Brain microvascular endothelial cell (primary cell): ENCODE results near the gene TEPSIN.
A peak's percentile ranks its signal among the peaks of the same experiment; 100 is the strongest.

Experiments
- DNase-seq: peaks from one replicate; pipeline ENCODE4 v3.0.0-alpha.2; 2020
- H3K27ac ChIP-seq: fragments of 250-450 bp; sonication (Bioruptor Pico); 2 replicates; pipeline ENCODE4 v1.5.1; 2020; ENCODE audit warnings: mild to moderate bottlenecking, moderate library complexity
- H3K27me3 ChIP-seq: fragments of 250-450 bp; sonication (Bioruptor Pico); replicated peaks from 2 replicates; pipeline ENCODE4 v1.5.1; 2020; ENCODE audit warnings: mild to moderate bottlenecking
- H3K36me3 ChIP-seq: fragments of 250-450 bp; sonication (Bioruptor Pico); replicated peaks from 2 replicates; pipeline ENCODE4 v1.5.1; 2020; ENCODE audit warnings: mild to moderate bottlenecking
- H3K4me3 ChIP-seq: 2 replicates; pipeline ENCODE4 v1.5.1; 2011; ENCODE audit warnings: low read depth, mild to moderate bottlenecking, control low read depth, low read length, moderate library complexity
- CTCF ChIP-seq: IDR thresholded peaks from 2 replicates; pipeline ENCODE4 v1.5.1; 2011; ENCODE audit warnings: low read depth, mild to moderate bottlenecking, moderate library complexity, low read length, control low read depth, inconsistent platforms; ENCODE audit errors: missing control alignments
- in situ Hi-C: cut with HindIII; loops from 2 replicates; pipeline ENCODE4 v1.10.0; 2017; ENCODE audit warnings: low sequenced_read_pairs, low pct_ligation_motif_present

TEPSIN gene

GRCh38 chr17:81239714-81240555 is 1.1 kb upstream of the TEPSIN start:
- Histone ChIP-seq H3K27ac (peak overlapping the region; percentile 49), H3K4me3 (peak overlapping the region; percentile 86), H3K36me3 (peaks cover 5% of the 10 kb centered on the region), H3K27me3 (no peaks in the 10 kb centered on the region)
- in situ Hi-C loops: no loop called here
- TF ChIP-seq CTCF: no peak
- no peak for DNase-seq

DNA sequence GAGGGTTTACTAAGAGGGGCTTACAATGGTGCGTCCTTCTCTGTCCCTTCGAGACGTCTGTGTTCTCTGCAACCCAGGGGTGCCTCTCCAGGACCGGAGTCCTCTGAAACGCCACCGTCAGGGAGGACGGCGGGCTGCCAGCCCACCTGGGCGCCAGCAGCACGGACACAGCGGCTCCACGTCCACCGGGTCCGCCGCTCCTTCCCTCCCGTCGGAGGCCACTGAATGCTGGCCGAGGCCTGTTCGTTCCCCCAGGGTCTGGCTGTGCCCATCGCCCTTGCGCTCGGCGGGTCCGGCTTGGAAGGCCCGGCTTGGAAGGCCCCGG is 403 bp downstream of the TEPSIN start:
- TF ChIP-seq CTCF: no peak
- no peak for DNase-seq
- in situ Hi-C loops: no loop called here
- H3K27me3 ChIP-seq: no peaks in the 10 kb centered on the region
- peak overlapping the region; percentile 69 for H3K27ac ChIP-seq
- H3K4me3 ChIP-seq: peak overlapping the region; percentile 86
- H3K36me3 ChIP-seq: peaks cover 5% of the 10 kb centered on the region

- Histone ChIP-seq H3K27me3 (no peaks in the 10 kb centered on the region), H3K27ac (no peak overlapping the region), H3K36me3 (peaks cover 7% of the 10 kb centered on the region), H3K4me3 (peak overlapping the region; percentile 86)
- in situ Hi-C loops: no loop called here
- no peak for DNase-seq
- no peak for TF ChIP-seq CTCF
Measured at GRCh38 chr17:81237591-81238489, 1.0 kb downstream of the TEPSIN start.

DNA sequence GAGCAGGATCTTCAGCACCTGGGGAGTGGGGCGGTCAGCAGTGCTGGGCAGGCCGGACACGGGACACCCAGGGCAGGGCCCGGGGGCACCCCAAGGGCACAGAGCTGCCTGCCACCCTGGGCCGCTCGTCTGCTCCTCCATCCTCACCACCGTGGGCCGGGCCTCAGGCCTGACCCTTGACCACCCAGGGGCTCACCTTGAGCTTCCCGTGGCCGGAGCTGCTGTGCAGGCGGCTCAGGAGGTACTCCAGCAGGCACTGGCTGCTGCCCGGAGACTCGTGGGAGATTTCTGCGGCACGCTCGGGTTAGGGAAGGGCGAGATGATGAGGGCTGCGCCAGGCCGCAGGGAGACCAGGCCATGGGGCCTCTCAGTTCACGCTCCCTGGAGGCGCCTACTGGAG is 2.1 kb downstream of the TEPSIN start:
- H3K4me3 ChIP-seq: no peak overlapping the region
- no peak overlapping the region for H3K27ac ChIP-seq
- no peak for TF ChIP-seq CTCF
- H3K27me3 ChIP-seq: no peaks in the 10 kb centered on the region
- H3K36me3 ChIP-seq: peaks cover 16% of the 10 kb centered on the region
- DNase-seq: no peak
- in situ Hi-C loops: no loop called here

DNA sequence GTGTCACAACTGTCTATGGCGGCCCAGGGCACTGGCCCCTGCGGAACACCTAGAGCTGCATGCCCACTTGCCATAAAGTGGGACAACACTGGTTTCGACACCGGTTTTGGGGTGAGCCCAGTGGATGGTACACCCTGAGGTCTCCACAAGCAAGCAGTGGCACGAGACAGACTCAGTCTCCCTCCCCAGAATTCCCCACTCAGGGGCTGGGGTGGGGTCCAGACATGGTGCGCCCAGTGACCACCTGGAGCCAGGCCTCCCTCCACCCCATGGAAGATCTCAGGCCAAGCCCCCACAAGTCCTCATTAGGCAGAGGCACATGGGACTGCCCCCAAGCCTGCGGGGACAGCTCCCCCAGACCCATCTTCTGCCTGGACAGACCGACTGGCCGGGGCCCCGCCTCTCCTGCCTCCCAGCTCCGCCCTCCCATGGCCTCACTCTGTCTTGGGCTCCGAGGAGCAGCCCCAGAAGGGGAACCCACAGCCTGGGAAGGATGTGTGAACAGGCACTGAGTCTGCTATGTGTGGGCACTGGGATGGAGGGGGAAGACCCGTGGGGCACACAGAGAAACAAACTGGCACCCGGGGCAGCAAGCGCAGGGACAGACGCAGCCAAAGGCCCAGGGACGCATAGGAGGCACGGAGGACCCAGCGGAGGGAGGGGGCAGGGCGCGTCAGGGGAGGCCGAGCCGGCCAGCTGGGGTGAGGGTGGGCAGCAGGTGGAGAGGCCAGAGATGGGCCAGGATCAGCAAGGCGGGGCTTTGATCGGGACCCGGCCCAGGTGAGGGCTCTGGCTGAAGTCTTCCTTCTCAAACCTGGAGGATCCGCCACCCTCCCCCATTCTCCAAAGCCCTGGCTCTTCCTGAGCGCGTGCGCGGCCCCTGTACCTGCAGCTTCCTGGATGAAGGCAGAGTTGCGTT is 2.8 kb downstream of the TEPSIN start:
- in situ Hi-C loops: no loop called here
- H3K36me3 ChIP-seq: peaks cover 19% of the 10 kb centered on the region
- no peaks in the 10 kb centered on the region for H3K27me3 ChIP-seq
- no peak overlapping the region for H3K27ac ChIP-seq
- no peak overlapping the region for H3K4me3 ChIP-seq
- no peak for TF ChIP-seq CTCF
- no peak for DNase-seq
